H9 (cell line): ENCODE data around the gene DOCK10. TPM values are rescaled to one million over a fixed set of nuclear protein-coding genes. Genes with fewer than 3 reads are reported as not detected.

Experiments
- DNase-seq: peaks from one replicate; pipeline ENCODE4 v3.0.0-alpha.2; 2017
- H2AFZ ChIP-seq: one replicate; pipeline ENCODE4 v1.6.1; 2013; ENCODE audit warnings: mild to moderate bottlenecking, low read length, control low read depth, moderate library complexity
- H2AK5ac ChIP-seq: 2 replicates; pipeline ENCODE4 v1.6.1; 2013; ENCODE audit warnings: low read length, control low read depth, mixed read lengths; ENCODE audit not compliant: insufficient read length
- H2BK120ac ChIP-seq: one replicate; pipeline ENCODE4 v1.6.1; 2013; ENCODE audit warnings: low read depth, mild to moderate bottlenecking, low read length, control low read depth, inconsistent platforms; ENCODE audit not compliant: poor library complexity, severe bottlenecking
- H2BK12ac ChIP-seq: 2 replicates; pipeline ENCODE4 v1.6.1; 2013; ENCODE audit warnings: low read length, control low read depth, mixed read lengths, low read depth; ENCODE audit not compliant: insufficient read length
- H2BK15ac ChIP-seq: 2 replicates; pipeline ENCODE4 v1.6.1; 2013; ENCODE audit warnings: low read depth, low read length, control low read depth
- H2BK20ac ChIP-seq: one replicate; pipeline ENCODE4 v1.6.1; 2013; ENCODE audit warnings: low read depth, mild to moderate bottlenecking, low read length, control low read depth, inconsistent platforms; ENCODE audit not compliant: poor library complexity, severe bottlenecking
- H2BK5ac ChIP-seq: 2 replicates; pipeline ENCODE4 v1.6.1; 2013; ENCODE audit warnings: low read length, control low read depth, mixed read lengths; ENCODE audit not compliant: insufficient read length
- H3K14ac ChIP-seq: 2 replicates; pipeline ENCODE4 v1.6.1; 2013; ENCODE audit warnings: low read length, control low read depth; ENCODE audit not compliant: insufficient read depth
- H3K18ac ChIP-seq: 2 replicates; pipeline ENCODE4 v1.6.1; 2013; ENCODE audit warnings: low read depth, mild to moderate bottlenecking, mixed read lengths, low read length, control low read depth; ENCODE audit not compliant: insufficient read length
- H3K23ac ChIP-seq: 2 replicates; pipeline ENCODE4 v1.6.1; 2013; ENCODE audit warnings: low read length, control low read depth, mixed read lengths, low read depth; ENCODE audit not compliant: insufficient read length
- H3K23me2 ChIP-seq: 2 replicates; pipeline ENCODE4 v1.6.1; 2013; ENCODE audit warnings: low read depth, mild to moderate bottlenecking, mixed read lengths, low read length, control low read depth; ENCODE audit not compliant: insufficient read length, poor library complexity, severe bottlenecking
- H3K27ac ChIP-seq: 2 replicates; pipeline ENCODE4 v1.5.1; 2013; ENCODE audit warnings: low read length, control low read depth, mixed read lengths, low read depth; ENCODE audit not compliant: insufficient read length
- H3K27me3 ChIP-seq: 2 replicates; pipeline ENCODE4 v1.6.1; 2013; ENCODE audit warnings: low read length, control low read depth, inconsistent platforms; ENCODE audit not compliant: insufficient read depth
- H3K4ac ChIP-seq: 2 replicates; pipeline ENCODE4 v1.6.1; 2013; ENCODE audit warnings: low read depth, mild to moderate bottlenecking, control low read depth, inconsistent platforms, low read length, moderate library complexity
- H3K4me1 ChIP-seq: 2 replicates; pipeline ENCODE4 v1.6.1; 2013; ENCODE audit warnings: low read length, control low read depth, inconsistent platforms; ENCODE audit not compliant: insufficient read depth
- H3K4me2 ChIP-seq: 2 replicates; pipeline ENCODE4 v1.6.1; 2013; ENCODE audit warnings: low read length, control low read depth, mixed read lengths; ENCODE audit not compliant: insufficient read length, insufficient read depth
- H3K56ac ChIP-seq: 2 replicates; pipeline ENCODE4 v1.6.1; 2013; ENCODE audit warnings: low read depth, mild to moderate bottlenecking, mixed read lengths, low read length, control low read depth; ENCODE audit not compliant: insufficient read length
- H3K79me1 ChIP-seq: 2 replicates; pipeline ENCODE4 v1.6.1; 2013; ENCODE audit warnings: low read depth, mild to moderate bottlenecking, moderate library complexity, low read length, control low read depth, inconsistent platforms; ENCODE audit not compliant: insufficient read depth, poor library complexity, severe bottlenecking
- H3K79me2 ChIP-seq: 2 replicates; pipeline ENCODE4 v1.6.1; 2013; ENCODE audit warnings: low read length, control low read depth, inconsistent platforms; ENCODE audit not compliant: insufficient read depth
- H3K9ac ChIP-seq: 2 replicates; pipeline ENCODE4 v1.6.1; 2013; ENCODE audit warnings: low read length, control low read depth, mixed read lengths; ENCODE audit not compliant: insufficient read length; ENCODE audit errors: extremely low read depth
- H3K9me3 ChIP-seq: one replicate; pipeline ENCODE4 v1.6.1; 2013; ENCODE audit warnings: low read depth, low read length, inconsistent platforms; ENCODE audit not compliant: control insufficient read depth
- H3T11ph ChIP-seq: one replicate; pipeline ENCODE4 v1.6.1; 2013; ENCODE audit warnings: mild to moderate bottlenecking, low read length, control low read depth, inconsistent platforms
- H4K20me1 ChIP-seq: one replicate; pipeline ENCODE4 v1.6.1; 2013; ENCODE audit not compliant: control insufficient read depth, insufficient read length, insufficient read depth
- H4K5ac ChIP-seq: 2 replicates; pipeline ENCODE4 v1.6.1; 2013; ENCODE audit warnings: low read depth, mild to moderate bottlenecking, mixed read lengths, low read length, control low read depth; ENCODE audit not compliant: insufficient read length
- H4K8ac ChIP-seq: replicated peaks from 2 replicates; pipeline ENCODE4 v1.6.1; 2013; ENCODE audit warnings: low read length, control low read depth, mixed read lengths, low read depth; ENCODE audit not compliant: insufficient read length
- H4K91ac ChIP-seq: 2 replicates; pipeline ENCODE4 v1.6.1; 2013; ENCODE audit warnings: low read depth, mild to moderate bottlenecking, moderate library complexity, mixed read lengths, low read length, control low read depth; ENCODE audit not compliant: insufficient read length
- H3K27ac Mint-ChIP-seq, 3 experiments: 2 replicates in 2 of 3; 3 replicates in 1 of 3; pipeline ENCODE4 v1.8.0; 2020 to 2021; ENCODE audit warnings: mixed read lengths in 3 of 3, mild to moderate bottlenecking in 1 of 3, moderate library complexity in 1 of 3
- H3K27me3 Mint-ChIP-seq: 2 replicates; pipeline ENCODE4 v1.8.0; 2021; ENCODE audit warnings: low read depth, mild to moderate bottlenecking, moderate library complexity, mixed read lengths
- H3K36me3 Mint-ChIP-seq, 3 experiments: 2 replicates in 2 of 3; 3 replicates in 1 of 3; pipeline ENCODE4 v1.8.0; 2020 to 2021; ENCODE audit warnings: low read depth in 3 of 3, mixed read lengths in 3 of 3; ENCODE audit not compliant: insufficient read depth in 1 of 3
- H3K4me1 Mint-ChIP-seq, 2 experiments: 2 replicates each; pipeline ENCODE4 v1.8.0; 2020; ENCODE audit warnings: mixed read lengths in 2 of 2
- H3K4me3 Mint-ChIP-seq, 2 experiments: 2 replicates in 1 of 2; 3 replicates in 1 of 2; pipeline ENCODE4 v1.8.0; 2020 to 2021; ENCODE audit warnings: mild to moderate bottlenecking in 2 of 2, mixed read lengths in 2 of 2, moderate library complexity in 1 of 2
- H3K9me3 Mint-ChIP-seq, 2 experiments: 2 replicates in 1 of 2; 3 replicates in 1 of 2; pipeline ENCODE4 v1.8.0; 2020; ENCODE audit warnings: mild to moderate bottlenecking in 2 of 2, mixed read lengths in 2 of 2, moderate library complexity in 1 of 2
- WGBS: extraction: QIAGEN DNeasy Blood & Tissue Kit; methylation state at CpG from one replicate; pipeline ENCODE4 v1.1.7; 2013; ENCODE audit warnings: missing lambda C conversion rate, low lambda C conversion rate, mixed read lengths; ENCODE audit not compliant: insufficient read length; ENCODE audit errors: extremely low coverage; 5-methylcytosine and 5-hydroxymethylcytosine counted together
- total RNA-seq: library from RNA; stranded (reverse); gene quantifications from 2 replicates; pipeline ENCODE4 v1.2.1, GENCODE V29; 2021
- TF ChIP-seq, protein P1 (sequence below): fragments of 200-600 bp; sonication (generic); conservative IDR thresholded peaks from 3 replicates; pipeline ENCODE4 v1.8.0; 2021; ENCODE audit warnings: antibody characterized with exemption, mild to moderate bottlenecking

DOCK10 gene
- total RNA-seq, 1 experiment from 2014 or later, result 0.79 TPM

DNA sequence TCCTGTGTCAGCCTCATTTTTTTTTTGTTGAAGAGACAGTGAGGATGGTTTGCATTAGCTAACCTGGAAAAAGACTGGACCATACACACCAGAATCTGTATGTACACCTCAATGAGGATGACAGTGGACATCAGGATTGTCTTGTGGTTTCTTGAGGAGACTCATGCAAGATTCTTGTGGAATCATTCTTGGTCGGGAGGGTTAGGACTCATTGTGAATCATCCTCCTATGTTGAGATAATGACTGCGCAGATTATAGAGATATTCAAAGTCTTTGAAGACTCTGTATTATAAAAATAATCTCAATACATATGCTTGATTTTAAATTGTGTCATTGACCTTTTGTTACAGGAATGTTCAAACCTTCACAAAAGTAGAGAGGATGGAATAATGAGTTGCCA is 49.1 kb upstream of the DOCK10 start:
- no peak overlapping the region for H3K14ac ChIP-seq
- no peak overlapping the region for H2AFZ ChIP-seq
- no CpG with 5 or more reads among the region's 2 CpGs for WGBS
- no peak overlapping the region for H3K4me2 ChIP-seq
- no peaks in the 10 kb centered on the region for H3K9me3 Mint-ChIP-seq
- H3K27ac ChIP-seq, result no peak overlapping the region
- H3K36me3 Mint-ChIP-seq, result no peaks in the 10 kb centered on the region
- H2BK5ac ChIP-seq, result no peak overlapping the region
- no peak overlapping the region for H3K27ac Mint-ChIP-seq
- H3K4me1 ChIP-seq, result no peaks in the 10 kb centered on the region
- H4K5ac ChIP-seq, result no peak overlapping the region
- no peak overlapping the region for H2BK15ac ChIP-seq
- no peaks in the 10 kb centered on the region for H4K20me1 ChIP-seq
- H3K27me3 ChIP-seq, result no peaks in the 10 kb centered on the region
- no peaks in the 10 kb centered on the region for H3K23me2 ChIP-seq
- no peak overlapping the region for H3K4ac ChIP-seq
- TF ChIP-seq, protein P1, sequence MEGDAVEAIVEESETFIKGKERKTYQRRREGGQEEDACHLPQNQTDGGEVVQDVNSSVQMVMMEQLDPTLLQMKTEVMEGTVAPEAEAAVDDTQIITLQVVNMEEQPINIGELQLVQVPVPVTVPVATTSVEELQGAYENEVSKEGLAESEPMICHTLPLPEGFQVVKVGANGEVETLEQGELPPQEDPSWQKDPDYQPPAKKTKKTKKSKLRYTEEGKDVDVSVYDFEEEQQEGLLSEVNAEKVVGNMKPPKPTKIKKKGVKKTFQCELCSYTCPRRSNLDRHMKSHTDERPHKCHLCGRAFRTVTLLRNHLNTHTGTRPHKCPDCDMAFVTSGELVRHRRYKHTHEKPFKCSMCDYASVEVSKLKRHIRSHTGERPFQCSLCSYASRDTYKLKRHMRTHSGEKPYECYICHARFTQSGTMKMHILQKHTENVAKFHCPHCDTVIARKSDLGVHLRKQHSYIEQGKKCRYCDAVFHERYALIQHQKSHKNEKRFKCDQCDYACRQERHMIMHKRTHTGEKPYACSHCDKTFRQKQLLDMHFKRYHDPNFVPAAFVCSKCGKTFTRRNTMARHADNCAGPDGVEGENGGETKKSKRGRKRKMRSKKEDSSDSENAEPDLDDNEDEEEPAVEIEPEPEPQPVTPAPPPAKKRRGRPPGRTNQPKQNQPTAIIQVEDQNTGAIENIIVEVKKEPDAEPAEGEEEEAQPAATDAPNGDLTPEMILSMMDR, result no peak
- no peaks in the 10 kb centered on the region for H3K4me1 Mint-ChIP-seq
- H2BK20ac ChIP-seq, result no peak overlapping the region
- no peak overlapping the region for H3K56ac ChIP-seq
- no peak overlapping the region for H3K9ac ChIP-seq
- H3K27me3 Mint-ChIP-seq, result no peaks in the 10 kb centered on the region
- no peak overlapping the region for H4K8ac ChIP-seq
- no peak overlapping the region for H4K91ac ChIP-seq
- no peaks in the 10 kb centered on the region for H3K9me3 ChIP-seq
- no peaks in the 10 kb centered on the region for H3K79me1 ChIP-seq
- no peak overlapping the region for H2BK120ac ChIP-seq
- H3K23ac ChIP-seq, result no peak overlapping the region
- no peaks in the 10 kb centered on the region for H3K79me2 ChIP-seq
- DNase-seq, result no peak
- H2AK5ac ChIP-seq, result no peak overlapping the region
- H3K18ac ChIP-seq, result no peak overlapping the region
- no peak overlapping the region for H2BK12ac ChIP-seq
- no peak overlapping the region for H3K4me3 Mint-ChIP-seq
- no peak overlapping the region for H3T11ph ChIP-seq
